CD4-positive, alpha-beta T cell (primary cell): ENCODE data around the gene KIAA1217. TPM values are rescaled to one million over a fixed set of nuclear protein-coding genes. Genes with fewer than 3 reads are reported as not detected.
A peak's percentile ranks its signal among the peaks of the same experiment; 100 is the strongest.

Experiments used
- ATAC-seq: fragments of 200-7000 bp; cut with Tn5 transposase; one replicate; pipeline ENCODE4 v1.10.0; 2022; ENCODE audit warnings: mild to moderate bottlenecking; ENCODE audit not compliant: poor library complexity
- CTCF ChIA-PET: fragments of 350-600 bp; sonication (Branson Sonifier 250); formaldehyde crosslinking; loops from one replicate; lab custom pipeline; 2021; ENCODE audit warnings: antibody characterized with exemption, inconsistent platforms; lab: Charles Lee
- POLR2A ChIA-PET: fragments of 350-600 bp; sonication (Branson Sonifier 250); formaldehyde crosslinking; loops from one replicate; lab custom pipeline; 2021; ENCODE audit warnings: antibody characterized with exemption, inconsistent platforms; lab: Charles Lee
- DNase-seq, 14 experiments: peaks; one replicate each; pipeline ENCODE4 v3.0.0-alpha.2; 2013 to 2020; ENCODE audit warnings: mixed read lengths in 2 of 14
- H3K27ac ChIP-seq, 2 donors: one replicate each; pipeline versions ENCODE4 v1.5.1 to v1.7.0; 2013; ENCODE audit warnings: low read length in 2 of 2, low read depth in 1 of 2, mild to moderate bottlenecking in 1 of 2
- H3K27me3 ChIP-seq, 2 experiments: 1 replicate in 1 of 2; 2 replicates in 1 of 2; pipeline versions ENCODE4 v1.6.1 to v1.7.0; 2013; ENCODE audit warnings: low read length in 2 of 2, control low read depth in 1 of 2, mild to moderate bottlenecking in 1 of 2, moderate library complexity in 1 of 2; ENCODE audit not compliant: insufficient read depth in 2 of 2, control insufficient read depth in 1 of 2
- H3K36me3 ChIP-seq: one replicate; pipeline ENCODE4 v1.6.1; 2013; ENCODE audit warnings: low read length, control low read depth; ENCODE audit not compliant: insufficient read depth
- H3K4me1 ChIP-seq: one replicate; pipeline ENCODE4 v1.6.1; 2013; ENCODE audit warnings: low read length, control low read depth; ENCODE audit not compliant: insufficient read depth
- H3K4me3 ChIP-seq: one replicate; pipeline ENCODE4 v1.5.1; 2013; ENCODE audit warnings: mild to moderate bottlenecking, low read length, moderate library complexity
- H3K9me3 ChIP-seq, 2 experiments: 1 replicate in 1 of 2; 2 replicates in 1 of 2; pipeline versions ENCODE4 v1.6.1 to v1.7.0; 2013; ENCODE audit warnings: low read length in 2 of 2, mild to moderate bottlenecking in 2 of 2, control low read depth in 1 of 2, moderate library complexity in 1 of 2; ENCODE audit not compliant: control insufficient read depth in 1 of 2, insufficient read depth in 1 of 2
- H3K27ac Mint-ChIP-seq: one replicate; pipeline ENCODE4 v1.8.0; 2020; ENCODE audit warnings: mixed read lengths
- H3K27me3 Mint-ChIP-seq: one replicate; pipeline ENCODE4 v1.8.0; 2021; ENCODE audit warnings: mixed read lengths
- H3K36me3 Mint-ChIP-seq: one replicate; pipeline ENCODE4 v1.8.0; 2021; ENCODE audit warnings: low read depth, mixed read lengths
- H3K4me1 Mint-ChIP-seq: one replicate; pipeline ENCODE4 v1.8.0; 2021; ENCODE audit warnings: low read depth, mixed read lengths
- H3K4me3 Mint-ChIP-seq: one replicate; pipeline ENCODE4 v1.8.0; 2020; ENCODE audit warnings: mild to moderate bottlenecking, mixed read lengths
- H3K9me3 Mint-ChIP-seq: one replicate; pipeline ENCODE4 v1.8.0; 2020; ENCODE audit warnings: mixed read lengths
- CTCF ChIP-seq: fragments of 200-600 bp; IDR thresholded peaks from one replicate; pipeline ENCODE4 v1.8.0; 2022; ENCODE audit warnings: antibody characterized with exemption, mild to moderate bottlenecking
- intact Hi-C, 2 experiments: fragments of 100-400 bp; cut with DNase I in 1 of 2; cut with micrococcal nuclease in 1 of 2; formaldehyde crosslinking; loops; one replicate each; pipeline versions ENCODE4 v1.15.1 to v1.9.0; 2023 to 2025; cut with DNase I, micrococcal nuclease
- total RNA-seq, 174 experiments: library from RNA in 2 of 174; stranded (reverse) in 2 of 174; gene quantifications; one replicate each; pipeline ENCODE4 v1.2.3 and lab custom pipeline; 2021 to 2026

Gene KIAA1217
- total RNA-seq, 2 experiments from 2014 or later = not detected

- DNase-seq (no peak), ATAC-seq (no peak)
- Histone ChIP-seq H3K27me3 (no peaks in the 10 kb centered on the region), H3K27ac (no peak overlapping the region), H3K36me3 (no peaks in the 10 kb centered on the region), H3K4me1 (peaks cover 21% of the 10 kb centered on the region), H3K4me3 (no peak overlapping the region), H3K9me3 (peaks cover 0 to 4% of the 10 kb centered on the region in 2 experiments)
- Mint-ChIP-seq H3K9me3 (no peaks in the 10 kb centered on the region), H3K27me3 (peaks cover 17% of the 10 kb centered on the region), H3K4me3 (no peak overlapping the region), H3K36me3 (no peaks in the 10 kb centered on the region), H3K4me1 (peaks cover 20% of the 10 kb centered on the region), H3K27ac (no peak overlapping the region)
- intact Hi-C loops = no loop called here
- ChIA-PET POLR2A (no interaction called here), CTCF (no interaction called here)
- no peak for TF ChIP-seq CTCF
Measured at GRCh38 chr10:24462291-24462813, 253.4 kb downstream of the KIAA1217 start.

- ATAC-seq (no peak), DNase-seq (no peak)
- intact Hi-C loops = no loop called here
- no peak overlapping the region for H3K4me3 ChIP-seq
- H3K36me3 ChIP-seq = no peaks in the 10 kb centered on the region
- no peaks in the 10 kb centered on the region for H3K36me3 Mint-ChIP-seq
- no peak for TF ChIP-seq CTCF
- peaks cover 11% of the 10 kb centered on the region for H3K27me3 Mint-ChIP-seq
- H3K9me3 Mint-ChIP-seq = no peaks in the 10 kb centered on the region
- H3K9me3 ChIP-seq = peaks cover 0 to 1% of the 10 kb centered on the region in 2 experiments
- H3K27ac ChIP-seq = no peak overlapping the region
- H3K27ac Mint-ChIP-seq = no peak overlapping the region
- CTCF ChIA-PET = no interaction called here
- POLR2A ChIA-PET = no interaction called here
- H3K4me1 Mint-ChIP-seq = peaks cover 20% of the 10 kb centered on the region
- no peak overlapping the region for H3K4me3 Mint-ChIP-seq
- peaks cover 21% of the 10 kb centered on the region for H3K4me1 ChIP-seq
- H3K27me3 ChIP-seq = no peaks in the 10 kb centered on the region
Measured at GRCh38 chr10:24462889-24463552, 254.1 kb downstream of the KIAA1217 start.

- Mint-ChIP-seq H3K9me3 (no peaks in the 10 kb centered on the region), H3K27me3 (peaks cover 6% of the 10 kb centered on the region), H3K27ac (no peak overlapping the region), H3K4me1 (peaks cover 20% of the 10 kb centered on the region), H3K36me3 (no peaks in the 10 kb centered on the region), H3K4me3 (peak overlapping the region; percentile 65)
- Histone ChIP-seq H3K36me3 (no peaks in the 10 kb centered on the region), H3K27me3 (no peaks in the 10 kb centered on the region), H3K9me3 (no peaks in the 10 kb centered on the region), H3K27ac (peak overlapping the region in 1 of 2 donors; percentile 37), H3K4me1 (peaks cover 21% of the 10 kb centered on the region), H3K4me3 (peak overlapping the region; percentile 39)
- intact Hi-C loops = no loop called here
- DNase-seq = peak in 4 of 14 experiments; percentile 7 to 50 (median 42)
- POLR2A ChIA-PET = no interaction called here
- TF ChIP-seq CTCF = no peak
- CTCF ChIA-PET = no interaction called here
- peak; percentile 8 for ATAC-seq
Measured at GRCh38 chr10:24463611-24464426, 254.9 kb downstream of the KIAA1217 start.
